SK-N-SH treated with all-trans-retinoic acid at 6 μM for 48 hours (cell line): Measurements from ENCODE around the gene PTGIS.

Source experiments
- ATAC-seq: fragments of 200-7000 bp; cut with Tn5 transposase; 3 replicates; pipeline ENCODE4 v1.9.1; 2020; ENCODE audit warnings: mild to moderate bottlenecking, moderate library complexity
- ARNTL ChIP-seq: fragments of 450-650 bp; formaldehyde crosslinking; IDR thresholded peaks from 2 replicates; pipeline ENCODE4 v1.5.0; 2020; ENCODE audit warnings: low read depth, mild to moderate bottlenecking, moderate library complexity, borderline replicate concordance
- BACH2 ChIP-seq: fragments of 250-450 bp; sonication (Bioruptor Pico); IDR thresholded peaks from 2 replicates; pipeline ENCODE4 v1.9.0; 2021; ENCODE audit warnings: mild to moderate bottlenecking, borderline replicate concordance
- CSDC2 ChIP-seq: fragments of 250-450 bp; sonication (Bioruptor Pico); IDR thresholded peaks from 2 replicates; pipeline ENCODE4 v1.5.0; 2020; ENCODE audit warnings: mild to moderate bottlenecking, moderate library complexity
- ESRRG ChIP-seq: fragments of 250-450 bp; sonication (Bioruptor Pico); IDR thresholded peaks from 2 replicates; pipeline ENCODE4 v1.6.1; 2021; ENCODE audit warnings: mild to moderate bottlenecking
- GLIS3 ChIP-seq: fragments of 250-450 bp; sonication (Bioruptor Pico); IDR thresholded peaks from 2 replicates; pipeline ENCODE4 v1.5.0; 2020; ENCODE audit warnings: mild to moderate bottlenecking, moderate library complexity
- ISL1 ChIP-seq: fragments of 250-450 bp; sonication (Bioruptor Pico); IDR thresholded peaks from 2 replicates; pipeline ENCODE4 v2.1.2; 2022; ENCODE audit warnings: mild to moderate bottlenecking, moderate library complexity
- OSR1 ChIP-seq: fragments of 250-450 bp; sonication (Bioruptor Pico); IDR thresholded peaks from 2 replicates; pipeline ENCODE4 v1.8.0; 2022; ENCODE audit warnings: moderate library complexity, mild to moderate bottlenecking, inconsistent platforms
- PPARA ChIP-seq: fragments of 250-450 bp; sonication (Bioruptor Pico); IDR thresholded peaks from 2 replicates; pipeline ENCODE4 v1.5.0; 2020; ENCODE audit warnings: mild to moderate bottlenecking, borderline replicate concordance
- RARB ChIP-seq: fragments of 250-450 bp; sonication (Bioruptor Pico); IDR thresholded peaks from 2 replicates; pipeline ENCODE4 v1.8.0; 2021; ENCODE audit warnings: mild to moderate bottlenecking, moderate library complexity
- SNAI2 ChIP-seq: fragments of 250-450 bp; sonication (Bioruptor Pico); IDR thresholded peaks from 2 replicates; pipeline ENCODE4 v1.5.0; 2020; ENCODE audit warnings: mild to moderate bottlenecking, moderate library complexity
- TCF4 ChIP-seq: fragments of 250-450 bp; sonication (Bioruptor Pico); IDR thresholded peaks from 2 replicates; pipeline ENCODE4 v1.8.0; 2021; ENCODE audit warnings: mild to moderate bottlenecking, moderate library complexity, borderline replicate concordance
- TOX ChIP-seq: fragments of 250-450 bp; sonication (Bioruptor Pico); IDR thresholded peaks from 2 replicates; pipeline ENCODE4 v1.8.0; 2021; ENCODE audit warnings: mild to moderate bottlenecking, moderate library complexity, borderline replicate concordance
- TSHZ2 ChIP-seq: fragments of 250-450 bp; sonication (Bioruptor Pico); IDR thresholded peaks from 2 replicates; pipeline ENCODE4 v1.5.0; 2020; ENCODE audit warnings: mild to moderate bottlenecking, moderate library complexity
- ZC3H10 ChIP-seq: fragments of 250-450 bp; sonication (Bioruptor Pico); IDR thresholded peaks from 2 replicates; pipeline ENCODE4 v1.5.1; 2021; ENCODE audit warnings: mild to moderate bottlenecking, moderate library complexity
- ZFP30 ChIP-seq: fragments of 450-650 bp; formaldehyde crosslinking; IDR thresholded peaks from 2 replicates; pipeline ENCODE4 v1.5.0; 2022; ENCODE audit warnings: mild to moderate bottlenecking, moderate library complexity
- ZNF565 ChIP-seq: fragments of 450-650 bp; formaldehyde crosslinking; conservative IDR thresholded peaks from 2 replicates; pipeline ENCODE4 v1.5.0; 2020; ENCODE audit warnings: low read depth, mild to moderate bottlenecking, moderate library complexity
- ZNF70 ChIP-seq: fragments of 450-650 bp; formaldehyde crosslinking; IDR thresholded peaks from 2 replicates; pipeline ENCODE4 v1.5.0; 2020; ENCODE audit warnings: mild to moderate bottlenecking, moderate library complexity
- ZNF8 ChIP-seq: fragments of 450-650 bp; formaldehyde crosslinking; IDR thresholded peaks from 2 replicates; pipeline ENCODE4 v1.5.0; 2020; ENCODE audit warnings: mild to moderate bottlenecking, moderate library complexity
- TF ChIP-seq, protein P1 (sequence below): fragments of 250-450 bp; sonication (Bioruptor Pico); IDR thresholded peaks from 2 replicates; pipeline ENCODE4 v1.5.1; 2020; ENCODE audit warnings: low read depth, mild to moderate bottlenecking, moderate library complexity
- TF ChIP-seq, protein P2 (sequence below): fragments of 250-450 bp; sonication (Bioruptor Pico); IDR thresholded peaks from 2 replicates; pipeline ENCODE4 v1.8.0; 2020; ENCODE audit warnings: mild to moderate bottlenecking, moderate library complexity, borderline replicate concordance
- TF ChIP-seq, protein P3 (sequence below): fragments of 250-450 bp; sonication (Bioruptor Pico); IDR thresholded peaks from 2 replicates; pipeline ENCODE4 v1.5.1; 2021; ENCODE audit warnings: mild to moderate bottlenecking, moderate library complexity

PTGIS gene

GRCh38 chr20:49543071-49543857 lies 24.7 kb downstream of the PTGIS start:
- no peak for ATAC-seq
- TF ChIP-seq ZNF8 (CRISPR knock-in tag) (no peak), CSDC2 (no peak), OSR1 (CRISPR knock-in tag) (no peak), TOX (no peak), ZNF70 (CRISPR knock-in tag) (no peak)
- TF ChIP-seq, protein P1, sequence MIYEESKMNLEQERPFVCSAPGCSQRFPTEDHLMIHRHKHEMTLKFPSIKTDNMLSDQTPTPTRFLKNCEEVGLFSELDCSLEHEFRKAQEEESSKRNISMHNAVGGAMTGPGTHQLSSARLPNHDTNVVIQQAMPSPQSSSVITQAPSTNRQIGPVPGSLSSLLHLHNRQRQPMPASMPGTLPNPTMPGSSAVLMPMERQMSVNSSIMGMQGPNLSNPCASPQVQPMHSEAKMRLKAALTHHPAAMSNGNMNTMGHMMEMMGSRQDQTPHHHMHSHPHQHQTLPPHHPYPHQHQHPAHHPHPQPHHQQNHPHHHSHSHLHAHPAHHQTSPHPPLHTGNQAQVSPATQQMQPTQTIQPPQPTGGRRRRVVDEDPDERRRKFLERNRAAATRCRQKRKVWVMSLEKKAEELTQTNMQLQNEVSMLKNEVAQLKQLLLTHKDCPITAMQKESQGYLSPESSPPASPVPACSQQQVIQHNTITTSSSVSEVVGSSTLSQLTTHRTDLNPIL (CRISPR knock-in tag), result no peak
- TF ChIP-seq, all 23 proteins: peak for 0

DNA sequence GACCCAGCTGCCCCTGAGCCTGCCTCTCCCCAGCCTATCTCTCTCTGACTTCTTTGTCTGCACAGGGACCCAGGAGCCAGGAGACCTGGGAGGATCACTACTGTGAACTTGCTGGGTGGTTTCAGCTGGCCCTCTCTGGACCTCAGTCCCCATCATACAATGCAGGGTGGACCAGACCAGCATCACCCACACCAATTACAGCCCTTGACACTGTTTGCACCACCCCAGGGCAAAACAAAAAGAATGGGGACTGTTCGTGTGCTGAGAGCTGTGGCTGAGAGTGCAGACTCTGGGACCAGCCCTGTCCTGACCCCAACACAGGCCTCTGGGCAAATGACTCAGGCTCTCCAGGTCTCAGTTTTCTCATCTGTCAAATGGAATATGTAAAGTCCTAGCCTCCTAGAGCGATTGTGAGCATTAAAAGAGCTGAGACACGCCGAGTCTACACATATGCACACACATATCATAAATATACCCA lies 25.4 kb downstream of the PTGIS start:
- TF ChIP-seq SNAI2 (CRISPR knock-in tag), result no peak
- no peak for TF ChIP-seq TOX
- no peak for TF ChIP-seq TSHZ2 (CRISPR knock-in tag)
- no peak for TF ChIP-seq ZC3H10 (CRISPR knock-in tag)
- TF ChIP-seq OSR1 (CRISPR knock-in tag), result no peak
- TF ChIP-seq BACH2 (CRISPR knock-in tag), result no peak
- TF ChIP-seq ZNF8 (CRISPR knock-in tag), result no peak
- no peak for TF ChIP-seq CSDC2
- TF ChIP-seq, protein P1 (CRISPR knock-in tag), result no peak
- TF ChIP-seq, protein P2, sequence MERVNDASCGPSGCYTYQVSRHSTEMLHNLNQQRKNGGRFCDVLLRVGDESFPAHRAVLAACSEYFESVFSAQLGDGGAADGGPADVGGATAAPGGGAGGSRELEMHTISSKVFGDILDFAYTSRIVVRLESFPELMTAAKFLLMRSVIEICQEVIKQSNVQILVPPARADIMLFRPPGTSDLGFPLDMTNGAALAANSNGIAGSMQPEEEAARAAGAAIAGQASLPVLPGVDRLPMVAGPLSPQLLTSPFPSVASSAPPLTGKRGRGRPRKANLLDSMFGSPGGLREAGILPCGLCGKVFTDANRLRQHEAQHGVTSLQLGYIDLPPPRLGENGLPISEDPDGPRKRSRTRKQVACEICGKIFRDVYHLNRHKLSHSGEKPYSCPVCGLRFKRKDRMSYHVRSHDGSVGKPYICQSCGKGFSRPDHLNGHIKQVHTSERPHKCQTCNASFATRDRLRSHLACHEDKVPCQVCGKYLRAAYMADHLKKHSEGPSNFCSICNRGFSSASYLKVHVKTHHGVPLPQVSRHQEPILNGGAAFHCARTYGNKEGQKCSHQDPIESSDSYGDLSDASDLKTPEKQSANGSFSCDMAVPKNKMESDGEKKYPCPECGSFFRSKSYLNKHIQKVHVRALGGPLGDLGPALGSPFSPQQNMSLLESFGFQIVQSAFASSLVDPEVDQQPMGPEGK (CRISPR knock-in tag), result no peak
- TF ChIP-seq TCF4 (CRISPR knock-in tag), result no peak
- no peak for TF ChIP-seq RARB (CRISPR knock-in tag)
- TF ChIP-seq ARNTL (CRISPR knock-in tag), result no peak
- TF ChIP-seq ZNF565 (CRISPR knock-in tag), result no peak
- no peak for TF ChIP-seq ISL1 (CRISPR knock-in tag)
- TF ChIP-seq GLIS3 (CRISPR knock-in tag), result no peak
- TF ChIP-seq, protein P3, sequence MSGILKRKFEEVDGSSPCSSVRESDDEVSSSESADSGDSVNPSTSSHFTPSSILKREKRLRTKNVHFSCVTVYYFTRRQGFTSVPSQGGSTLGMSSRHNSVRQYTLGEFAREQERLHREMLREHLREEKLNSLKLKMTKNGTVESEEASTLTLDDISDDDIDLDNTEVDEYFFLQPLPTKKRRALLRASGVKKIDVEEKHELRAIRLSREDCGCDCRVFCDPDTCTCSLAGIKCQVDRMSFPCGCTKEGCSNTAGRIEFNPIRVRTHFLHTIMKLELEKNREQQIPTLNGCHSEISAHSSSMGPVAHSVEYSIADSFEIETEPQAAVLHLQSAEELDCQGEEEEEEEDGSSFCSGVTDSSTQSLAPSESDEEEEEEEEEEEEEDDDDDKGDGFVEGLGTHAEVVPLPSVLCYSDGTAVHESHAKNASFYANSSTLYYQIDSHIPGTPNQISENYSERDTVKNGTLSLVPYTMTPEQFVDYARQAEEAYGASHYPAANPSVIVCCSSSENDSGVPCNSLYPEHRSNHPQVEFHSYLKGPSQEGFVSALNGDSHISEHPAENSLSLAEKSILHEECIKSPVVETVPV (CRISPR knock-in tag), result no peak
- TF ChIP-seq ZNF70 (CRISPR knock-in tag), result no peak
- no peak for TF ChIP-seq ESRRG
- ATAC-seq, result no peak; the same call in 2 of the 3 replicates

GRCh38 chr20:49541733-49542513 lies 26.0 kb downstream of the PTGIS start:
- TF ChIP-seq ZFP30 (CRISPR knock-in tag) (no peak), OSR1 (CRISPR knock-in tag) (no peak), PPARA (CRISPR knock-in tag) (no peak), BACH2 (CRISPR knock-in tag) (no peak), TOX (no peak), ISL1 (CRISPR knock-in tag) (no peak), TCF4 (CRISPR knock-in tag) (no peak), ARNTL (CRISPR knock-in tag) (no peak)
- TF ChIP-seq, protein P3 (CRISPR knock-in tag), result no peak
- TF ChIP-seq, all 23 proteins: peak for 0
- peak; percentile 86 for ATAC-seq
